Sigmoid colon (tissue), 4 donors: Measurements from ENCODE around the gene FNIP1.

Experiments
- CTCF ChIP-seq, 4 experiments: fragments of 450-650 bp in 3 of 4; fragments of 200-600 bp in 1 of 4; IDR thresholded peaks; one replicate each; pipeline ENCODE4 v1.5.1; 2016 to 2019; ENCODE audit warnings: antibody characterized with exemption in 4 of 4, mild to moderate bottlenecking in 3 of 4, moderate library complexity in 2 of 4
- EP300 ChIP-seq, 4 donors: sonication (generic); formaldehyde crosslinking; IDR thresholded peaks; one replicate each; pipeline ENCODE4 v1.6.1; 2017; ENCODE audit warnings: antibody characterized with exemption in 4 of 4
- POLR2A ChIP-seq, 2 donors: fragments of 450-650 bp; IDR thresholded peaks; one replicate each; pipeline ENCODE4 v1.6.1; 2016; ENCODE audit warnings: antibody characterized with exemption in 2 of 2, mild to moderate bottlenecking in 2 of 2, moderate library complexity in 2 of 2

- TF ChIP-seq CTCF (IDR thresholded peaks at IDR 0.05): no peak
- TF ChIP-seq POLR2A (IDR thresholded peaks at IDR 0.05): no peak
- TF ChIP-seq EP300 (IDR thresholded peaks at IDR 0.05): no peak
These were observed 149.6 kb downstream of the FNIP1 start for GRCh38 chr5:131647048-131647769.
